SU-DHL-6 (cell line): ENCODE results near the gene SRP14.

Experiments used
- EZH2phosphoT487 ChIP-seq: fragments of 200-600 bp; sonication (generic), shearing (Covaris generic); conservative IDR thresholded peaks from 2 replicates; pipeline ENCODE4 v1.6.1; 2018; ENCODE audit warnings: mild to moderate bottlenecking, antibody characterized with exemption, low read length, moderate library complexity, mixed read lengths
- TF ChIP-seq, protein P1 (sequence below): fragments of 200-600 bp; sonication (generic); IDR thresholded peaks from one replicate; pipeline ENCODE4 v1.5.1; 2017; ENCODE audit warnings: antibody characterized with exemption, mild to moderate bottlenecking, low read length, moderate library complexity; ENCODE audit not compliant: insufficient read depth, poor library complexity, severe bottlenecking

DNA sequence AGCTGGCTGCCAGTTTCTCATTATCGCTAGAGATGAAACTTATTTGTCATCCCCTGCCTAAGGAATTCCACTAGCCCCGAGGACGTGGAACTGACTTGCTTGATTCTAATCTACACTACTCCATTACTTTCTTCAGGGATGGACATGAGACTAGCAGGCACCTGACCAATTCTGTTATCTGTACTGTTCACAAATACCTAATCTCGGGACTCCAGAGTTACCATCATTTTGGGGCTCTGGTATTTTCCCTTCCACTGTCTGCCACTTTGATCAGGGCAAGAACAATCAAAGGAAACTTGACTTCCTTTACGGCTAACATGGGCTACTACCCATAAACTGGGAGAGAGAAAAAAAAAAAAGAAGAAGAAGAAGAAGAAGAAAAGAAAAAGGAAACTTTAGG, 41.9 kb upstream of the SRP14 start:
- no peak for TF ChIP-seq EZH2phosphoT487
- TF ChIP-seq, protein P1, sequence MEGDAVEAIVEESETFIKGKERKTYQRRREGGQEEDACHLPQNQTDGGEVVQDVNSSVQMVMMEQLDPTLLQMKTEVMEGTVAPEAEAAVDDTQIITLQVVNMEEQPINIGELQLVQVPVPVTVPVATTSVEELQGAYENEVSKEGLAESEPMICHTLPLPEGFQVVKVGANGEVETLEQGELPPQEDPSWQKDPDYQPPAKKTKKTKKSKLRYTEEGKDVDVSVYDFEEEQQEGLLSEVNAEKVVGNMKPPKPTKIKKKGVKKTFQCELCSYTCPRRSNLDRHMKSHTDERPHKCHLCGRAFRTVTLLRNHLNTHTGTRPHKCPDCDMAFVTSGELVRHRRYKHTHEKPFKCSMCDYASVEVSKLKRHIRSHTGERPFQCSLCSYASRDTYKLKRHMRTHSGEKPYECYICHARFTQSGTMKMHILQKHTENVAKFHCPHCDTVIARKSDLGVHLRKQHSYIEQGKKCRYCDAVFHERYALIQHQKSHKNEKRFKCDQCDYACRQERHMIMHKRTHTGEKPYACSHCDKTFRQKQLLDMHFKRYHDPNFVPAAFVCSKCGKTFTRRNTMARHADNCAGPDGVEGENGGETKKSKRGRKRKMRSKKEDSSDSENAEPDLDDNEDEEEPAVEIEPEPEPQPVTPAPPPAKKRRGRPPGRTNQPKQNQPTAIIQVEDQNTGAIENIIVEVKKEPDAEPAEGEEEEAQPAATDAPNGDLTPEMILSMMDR: no peak
